Measurements from ENCODE around the gene KNOP1.

The KNOP1 gene

GRCh38 chr16:19741354-19741753 is 23.3 kb upstream of the KNOP1 start:
- TF ChIP-seq CTCF (IDR thresholded peaks at IDR 0.05; ENCODE audit: low read depth, low read length, missing control alignments) = no peak
- DNase-seq (ENCODE audit: low read depth) = no peak
- H3K4me3 ChIP-seq (ENCODE audit: low read depth, low read length) = no peak overlapping the region

- no peak for DNase-seq (ENCODE audit: low read depth)
- TF ChIP-seq CTCF (IDR thresholded peaks at IDR 0.05; ENCODE audit: low read depth, low read length, missing control alignments) = no peak
- H3K4me3 ChIP-seq (ENCODE audit: low read depth, low read length) = no peak overlapping the region
These were observed 19.4 kb upstream of the KNOP1 start for GRCh38 chr16:19737306-19738038.

- no peak for DNase-seq (ENCODE audit: low read depth)
- no peak for TF ChIP-seq CTCF (IDR thresholded peaks at IDR 0.05; ENCODE audit: low read depth, low read length, missing control alignments)
- no peak overlapping the region for H3K4me3 ChIP-seq (ENCODE audit: low read depth, low read length)
These were observed 17.2 kb upstream of the KNOP1 start for GRCh38 chr16:19735074-19735867.

GRCh38 chr16:19733551-19733950 is 15.5 kb upstream of the KNOP1 start:
- no peak overlapping the region for H3K4me3 ChIP-seq (ENCODE audit: low read depth, low read length)
- DNase-seq (ENCODE audit: low read depth) = no peak
- no peak for TF ChIP-seq CTCF (IDR thresholded peaks at IDR 0.05; ENCODE audit: low read depth, low read length, missing control alignments)

- DNase-seq (ENCODE audit: low read depth) = no peak
- H3K4me3 ChIP-seq (ENCODE audit: low read depth, low read length) = no peak overlapping the region
- no peak for TF ChIP-seq CTCF (IDR thresholded peaks at IDR 0.05; ENCODE audit: low read depth, low read length, missing control alignments)
These were observed 10.6 kb upstream of the KNOP1 start for GRCh38 chr16:19728636-19728965.

- TF ChIP-seq CTCF (IDR thresholded peaks at IDR 0.05; ENCODE audit: low read depth, low read length, missing control alignments) = no peak
- no peak for DNase-seq (ENCODE audit: low read depth)
- no peak overlapping the region for H3K4me3 ChIP-seq (ENCODE audit: low read depth, low read length)
These were observed 5.0 kb upstream of the KNOP1 start for GRCh38 chr16:19722981-19723380.

Measured in GM12864 (cell line).